Common myeloid progenitor, CD34-positive (primary cell): ENCODE data around the gene PSMG3.

Experiments used
- CTCF ChIA-PET: fragments of 350-600 bp; sonication (Branson Sonifier 250); formaldehyde crosslinking; loops from one replicate; lab custom pipeline; 2021; ENCODE audit warnings: antibody characterized with exemption; lab: Charles Lee
- POLR2A ChIA-PET: fragments of 350-600 bp; sonication (Branson Sonifier 250); formaldehyde crosslinking; loops from one replicate; lab custom pipeline; 2021; ENCODE audit warnings: antibody characterized with exemption; lab: Charles Lee
- DNase-seq, 3 donors: peaks; one replicate each; pipeline versions ENCODE4 v3.0.0 to v3.0.0-alpha.2; 2013
- H3K27ac ChIP-seq, 2 experiments: 1 replicate in 1 of 2; 2 replicates in 1 of 2; pipeline ENCODE4 v1.7.0; 2013; ENCODE audit warnings: inconsistent platforms in 2 of 2, low read length in 2 of 2, mild to moderate bottlenecking in 2 of 2, low read depth in 1 of 2, moderate library complexity in 1 of 2; ENCODE audit not compliant: severe bottlenecking in 2 of 2, insufficient read depth in 1 of 2, poor library complexity in 1 of 2
- H3K27me3 ChIP-seq, 5 experiments: replicated peaks in 2 of 5; 1 replicate in 3 of 5; 2 replicates in 2 of 5; pipeline versions ENCODE4 v1.6.1 to v1.7.0; 2013; ENCODE audit warnings: low read length in 4 of 5, mild to moderate bottlenecking in 2 of 5, moderate library complexity in 2 of 5, inconsistent platforms in 1 of 5; ENCODE audit not compliant: insufficient read depth in 5 of 5, control insufficient read depth in 4 of 5
- H3K36me3 ChIP-seq, 4 experiments: 1 replicate in 2 of 4; 2 replicates in 2 of 4; pipeline versions ENCODE4 v1.6.1 to v1.7.0; 2013; ENCODE audit warnings: low read length in 3 of 4, control low read depth in 1 of 4, mild to moderate bottlenecking in 1 of 4; ENCODE audit not compliant: control insufficient read depth in 4 of 4, insufficient read depth in 4 of 4
- H3K4me1 ChIP-seq, 4 experiments: 1 replicate in 3 of 4; 2 replicates in 1 of 4; pipeline versions ENCODE4 v1.6.1 to v1.7.1; 2013; ENCODE audit warnings: low read length in 3 of 4, mild to moderate bottlenecking in 3 of 4, control low read depth in 1 of 4, inconsistent platforms in 1 of 4, moderate library complexity in 1 of 4; ENCODE audit not compliant: control insufficient read depth in 4 of 4, insufficient read depth in 4 of 4; ENCODE audit errors: control extremely low read depth in 1 of 4
- H3K4me3 ChIP-seq, 7 experiments: 1 replicate in 4 of 7; 2 replicates in 3 of 7; pipeline versions ENCODE4 v1.5.1 to v1.7.0; 2013; ENCODE audit warnings: mild to moderate bottlenecking in 7 of 7, low read length in 6 of 7, moderate library complexity in 6 of 7, inconsistent platforms in 2 of 7, low read depth in 2 of 7, control low read depth in 1 of 7; ENCODE audit not compliant: insufficient read depth in 4 of 7, control insufficient read depth in 1 of 7; ENCODE audit errors: extremely low read depth in 1 of 7
- H3K9me3 ChIP-seq, 5 experiments: 1 replicate in 4 of 5; 2 replicates in 1 of 5; pipeline versions ENCODE4 v1.6.1 to v1.7.1; 2013; ENCODE audit warnings: low read length in 4 of 5, mild to moderate bottlenecking in 2 of 5, inconsistent platforms in 1 of 5, low read depth in 1 of 5, moderate library complexity in 1 of 5; ENCODE audit not compliant: control insufficient read depth in 4 of 5, insufficient read depth in 2 of 5; ENCODE audit errors: control extremely low read depth in 1 of 5
- WGBS: methylation state at CpG from one replicate; pipeline ENCODE4 v1.1.5; 2013; ENCODE audit not compliant: insufficient coverage; 5-methylcytosine and 5-hydroxymethylcytosine counted together

PSMG3 gene

GRCh38 chr7:1593091-1593866, 23.4 kb upstream of the PSMG3 start:
- ChIA-PET POLR2A (no interaction called here), CTCF (interaction anchor here (0.7 to 1.6 kb wide), 3 partner anchors 10 to 164 kb away, joined by 3 to 5 read pairs (median 3); no protein-coding TSS in a partner anchor)
- no peak overlapping the region for H3K4me3 ChIP-seq
- H3K27me3 ChIP-seq: peaks cover 0 to 46% (median 11%) of the 10 kb centered on the region in 5 experiments
- peaks cover 0 to 15% (median 8%) of the 10 kb centered on the region in 4 experiments for H3K4me1 ChIP-seq
- no peak overlapping the region for H3K27ac ChIP-seq
- peak in 2 of 3 donors; percentile 9 to 17 for DNase-seq
- 83% methylated on average over 19 of the region's 19 CpGs for WGBS
- no peaks in the 10 kb centered on the region for H3K36me3 ChIP-seq
- H3K9me3 ChIP-seq: peaks cover 0 to 6% (median 0%) of the 10 kb centered on the region in 5 experiments

GRCh38 chr7:1592299-1592871, 22.6 kb upstream of the PSMG3 start:
- ChIA-PET POLR2A (no interaction called here), CTCF (interaction anchor here (0.7 to 1.6 kb wide), 4 partner anchors 9 to 165 kb away, joined by 3 to 5 read pairs (median 4); no protein-coding TSS in a partner anchor)
- Histone ChIP-seq H3K36me3 (no peaks in the 10 kb centered on the region), H3K27ac (no peak overlapping the region), H3K9me3 (peaks cover 0 to 6% (median 0%) of the 10 kb centered on the region in 5 experiments), H3K4me1 (peaks cover 0 to 15% (median 8%) of the 10 kb centered on the region in 4 experiments), H3K27me3 (peaks cover 0 to 46% (median 11%) of the 10 kb centered on the region in 5 experiments), H3K4me3 (peak overlapping the region in 1 of 7 experiments; percentile 22)
- WGBS: 45% methylated on average over 20 of the region's 20 CpGs
- peak in 2 of 3 donors; percentile 12 to 28 for DNase-seq

GRCh38 chr7:1591876-1592275, 22.0 kb upstream of the PSMG3 start:
- Histone ChIP-seq H3K27me3 (peaks cover 0 to 46% (median 11%) of the 10 kb centered on the region in 5 experiments), H3K9me3 (peaks cover 0 to 6% (median 0%) of the 10 kb centered on the region in 5 experiments), H3K4me1 (peaks cover 0 to 15% (median 8%) of the 10 kb centered on the region in 4 experiments), H3K36me3 (no peaks in the 10 kb centered on the region), H3K4me3 (peak overlapping the region in 1 of 7 experiments; percentile 22), H3K27ac (no peak overlapping the region)
- 1% methylated on average over 12 of the region's 15 CpGs for WGBS
- peak in 2 of 3 donors; percentile 47 to 60 for DNase-seq
- CTCF ChIA-PET: interaction anchor here (0.8 to 1.6 kb wide), 3 partner anchors 11 to 18 kb away, joined by 4 to 5 read pairs (median 5); no protein-coding TSS in a partner anchor
- POLR2A ChIA-PET: no interaction called here

DNA sequence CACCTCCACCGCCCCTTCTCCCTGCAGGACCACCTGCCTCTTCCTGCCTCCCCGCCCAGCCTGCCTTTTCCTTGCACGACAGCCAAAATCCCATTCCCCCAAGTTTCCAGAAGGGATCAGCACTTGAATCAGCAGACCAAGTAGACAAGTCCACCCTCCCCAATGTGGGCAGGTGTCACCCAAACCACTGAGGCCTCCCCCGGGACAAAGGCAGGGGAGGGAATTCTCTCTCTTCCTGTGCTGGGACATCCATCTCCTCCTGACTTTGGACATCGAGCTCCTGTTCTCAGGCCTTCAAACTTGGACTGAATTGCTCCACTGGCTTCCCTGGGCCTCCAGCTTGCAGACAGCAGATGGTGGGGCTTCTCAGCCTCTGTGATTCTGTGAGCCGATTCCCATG, 21.6 kb upstream of the PSMG3 start:
- peaks cover 0 to 15% (median 8%) of the 10 kb centered on the region in 4 experiments for H3K4me1 ChIP-seq
- H3K4me3 ChIP-seq: no peak overlapping the region
- CTCF ChIA-PET: interaction anchor here (1.3 kb wide), 1 partner anchor 13 kb away, joined by 5 read pairs; no protein-coding TSS in a partner anchor
- no peak overlapping the region for H3K27ac ChIP-seq
- 62% methylated on average over 6 of the region's 6 CpGs for WGBS
- peak in 1 of 3 donors; percentile 9 for DNase-seq
- H3K9me3 ChIP-seq: peaks cover 0 to 6% (median 0%) of the 10 kb centered on the region in 5 experiments
- peaks cover 0 to 46% (median 11%) of the 10 kb centered on the region in 5 experiments for H3K27me3 ChIP-seq
- POLR2A ChIA-PET: no interaction called here
- H3K36me3 ChIP-seq: no peaks in the 10 kb centered on the region

DNA sequence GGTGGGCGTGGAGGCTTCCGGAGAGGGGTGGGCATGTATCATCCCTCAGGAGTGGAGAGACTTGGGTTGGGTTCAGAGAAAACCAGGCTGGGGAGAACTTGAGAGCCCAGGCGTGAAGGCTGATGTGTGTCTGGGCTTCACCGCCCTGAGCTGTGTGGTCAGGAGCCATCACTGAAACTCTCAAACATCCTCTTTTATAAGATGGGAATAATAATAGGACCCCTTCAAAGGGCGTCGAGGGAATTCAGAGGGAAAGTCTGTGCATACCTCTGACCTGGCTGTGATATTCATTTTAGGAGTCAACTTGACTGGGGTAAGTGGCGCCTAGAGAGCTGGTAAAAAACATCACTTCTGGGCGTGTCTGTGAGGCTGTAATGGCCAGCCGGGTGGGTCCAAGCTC, 21.1 kb upstream of the PSMG3 start:
- peaks cover 0 to 15% (median 8%) of the 10 kb centered on the region in 4 experiments for H3K4me1 ChIP-seq
- no peak overlapping the region for H3K27ac ChIP-seq
- CTCF ChIA-PET: interaction anchor here (1.3 kb wide), 1 partner anchor 12 kb away, joined by 5 read pairs; no protein-coding TSS in a partner anchor
- no peaks in the 10 kb centered on the region for H3K36me3 ChIP-seq
- POLR2A ChIA-PET: no interaction called here
- peaks cover 0 to 46% (median 11%) of the 10 kb centered on the region in 5 experiments for H3K27me3 ChIP-seq
- peaks cover 0 to 6% (median 0%) of the 10 kb centered on the region in 5 experiments for H3K9me3 ChIP-seq
- DNase-seq: no peak
- no peak overlapping the region for H3K4me3 ChIP-seq
- 80% methylated on average over 5 of the region's 9 CpGs for WGBS

DNA sequence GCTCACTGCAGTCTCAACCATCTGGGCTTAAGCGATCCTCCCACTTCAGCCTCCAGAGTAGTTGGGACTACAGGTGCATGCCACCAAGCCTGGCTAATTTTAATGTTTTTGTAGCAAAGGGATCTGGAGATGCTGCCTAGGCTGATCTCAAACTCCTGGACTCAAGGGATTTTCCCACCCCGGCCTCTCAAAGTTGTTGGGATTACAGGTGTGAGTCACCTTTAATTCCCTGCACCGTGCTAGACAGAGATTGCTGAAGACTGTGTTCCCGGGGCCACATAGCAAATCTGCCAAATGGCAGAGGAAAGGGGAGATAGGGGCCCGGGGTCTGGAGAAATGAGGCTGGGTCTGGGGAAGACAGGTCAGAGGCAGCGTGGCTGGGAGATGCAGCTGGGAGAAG, 20.6 kb upstream of the PSMG3 start:
- Histone ChIP-seq H3K9me3 (peaks cover 0 to 6% (median 0%) of the 10 kb centered on the region in 5 experiments), H3K4me1 (peaks cover 0 to 15% (median 8%) of the 10 kb centered on the region in 4 experiments), H3K27me3 (peaks cover 0 to 46% (median 11%) of the 10 kb centered on the region in 5 experiments), H3K4me3 (no peak overlapping the region), H3K36me3 (no peaks in the 10 kb centered on the region), H3K27ac (no peak overlapping the region)
- ChIA-PET POLR2A (no interaction called here), CTCF (interaction anchor here (1.3 kb wide), 1 partner anchor 12 kb away, joined by 5 read pairs; no protein-coding TSS in a partner anchor)
- 85% methylated on average over 6 of the region's 6 CpGs for WGBS
- no peak for DNase-seq
